ENCODE data around the gene IRS1. TPM values are rescaled to one million over a fixed set of nuclear protein-coding genes. Genes with fewer than 3 reads are reported as not detected.

IRS1 gene
- total and polyA plus RNA-seq, 2 donors from 2014 or later = 4.5 to 13.4 TPM

GRCh38 chr2:226766352-226767055, 33.1 kb downstream of the IRS1 start:
- no peak for FAIRE-seq
- Histone ChIP-seq H3K4me1 (ENCODE audit: control insufficient read depth in 2 of 3, insufficient read depth in 2 of 3, low read depth in 1 of 3, low read length in 3 of 3) (no peaks in the 10 kb centered on the region), H3K4me3 (ENCODE audit: low read length in 3 of 3) (no peak overlapping the region), H3K9ac (ENCODE audit: low read length in 3 of 3) (no peak overlapping the region), H3K27me3 (ENCODE audit: control insufficient read depth, insufficient read depth, low read length) (no peaks in the 10 kb centered on the region), H3K36me3 (ENCODE audit: control insufficient read depth in 2 of 3, insufficient read depth in 3 of 3, low read length in 3 of 3) (no peaks in the 10 kb centered on the region), H3K9me3 (ENCODE audit: control insufficient read depth in 2 of 3, insufficient read depth in 1 of 3, low read length in 3 of 3) (no peaks in the 10 kb centered on the region), H3K27ac (ENCODE audit: low read depth in 2 of 2, low read length in 2 of 2) (no peak overlapping the region)
- no peak for TF ChIP-seq CTCF (IDR thresholded peaks at IDR 0.05; ENCODE audit: borderline replicate concordance, extremely low read depth, insufficient read depth)
- intact Hi-C loops (cut with DNase I) = no loop called here
- DNase-seq = no peak

- Histone ChIP-seq H3K9me3 (ENCODE audit: control insufficient read depth in 2 of 3, insufficient read depth in 1 of 3, low read length in 3 of 3) (no peaks in the 10 kb centered on the region), H3K27me3 (ENCODE audit: control insufficient read depth, insufficient read depth, low read length) (no peaks in the 10 kb centered on the region), H3K4me3 (ENCODE audit: low read length in 3 of 3) (no peak overlapping the region), H3K9ac (ENCODE audit: low read length in 3 of 3) (no peak overlapping the region), H3K4me1 (ENCODE audit: control insufficient read depth in 2 of 3, insufficient read depth in 2 of 3, low read depth in 1 of 3, low read length in 3 of 3) (peaks cover 0 to 3% (median 0%) of the 10 kb centered on the region in 3 donors), H3K36me3 (ENCODE audit: control insufficient read depth in 2 of 3, insufficient read depth in 3 of 3, low read length in 3 of 3) (no peaks in the 10 kb centered on the region), H3K27ac (ENCODE audit: low read depth in 2 of 2, low read length in 2 of 2) (no peak overlapping the region)
- no peak for TF ChIP-seq CTCF (IDR thresholded peaks at IDR 0.05; ENCODE audit: borderline replicate concordance, extremely low read depth, insufficient read depth)
- intact Hi-C loops (cut with DNase I) = no loop called here
- DNase-seq = no peak
- no peak for FAIRE-seq
Measured at GRCh38 chr2:226763320-226763719, 36.3 kb downstream of the IRS1 start.

- Histone ChIP-seq H3K4me3 (ENCODE audit: low read length in 3 of 3) (no peak overlapping the region), H3K36me3 (ENCODE audit: control insufficient read depth in 2 of 3, insufficient read depth in 3 of 3, low read length in 3 of 3) (no peaks in the 10 kb centered on the region), H3K27ac (ENCODE audit: low read depth in 2 of 2, low read length in 2 of 2) (no peak overlapping the region), H3K4me1 (ENCODE audit: control insufficient read depth in 2 of 3, insufficient read depth in 2 of 3, low read depth in 1 of 3, low read length in 3 of 3) (peaks cover 0 to 3% (median 0%) of the 10 kb centered on the region in 3 donors), H3K9ac (ENCODE audit: low read length in 3 of 3) (no peak overlapping the region), H3K9me3 (ENCODE audit: control insufficient read depth in 2 of 3, insufficient read depth in 1 of 3, low read length in 3 of 3) (no peaks in the 10 kb centered on the region), H3K27me3 (ENCODE audit: control insufficient read depth, insufficient read depth, low read length) (no peaks in the 10 kb centered on the region)
- TF ChIP-seq CTCF (IDR thresholded peaks at IDR 0.05; ENCODE audit: borderline replicate concordance, extremely low read depth, insufficient read depth) = no peak
- no peak for FAIRE-seq
- intact Hi-C loops (cut with DNase I) = no loop called here
- DNase-seq = no peak
Measured at GRCh38 chr2:226761195-226761583, 38.4 kb downstream of the IRS1 start.
